HL-60 (cell line): Measurements from ENCODE around the gene RSPH1.

Experiments
- DNase-seq, 2 experiments: peaks; one replicate each; pipeline ENCODE4 v3.0.0-alpha.2; 2010 to 2020; ENCODE audit warnings: low read depth in 1 of 2, low spot score in 1 of 2
- H3K27ac ChIP-seq: fragments of 250-450 bp; sonication (Bioruptor Pico); replicated peaks from 2 replicates; pipeline ENCODE4 v1.5.1; 2020; ENCODE audit warnings: mild to moderate bottlenecking, moderate library complexity
- H3K27me3 ChIP-seq: fragments of 250-450 bp; sonication (Bioruptor Pico); 2 replicates; pipeline ENCODE4 v1.5.1; 2021; ENCODE audit warnings: mild to moderate bottlenecking, moderate library complexity; ENCODE audit not compliant: insufficient read depth, poor library complexity, severe bottlenecking
- H3K4me3 ChIP-seq: replicated peaks from 2 replicates; pipeline ENCODE4 v1.5.1; 2011; ENCODE audit warnings: mild to moderate bottlenecking, control low read depth, low read length; ENCODE audit not compliant: insufficient read depth
- GABPA ChIP-seq: IDR thresholded peaks from 2 replicates; pipeline ENCODE4 v1.6.1; 2012; ENCODE audit warnings: low read depth
- POLR2AphosphoS5 ChIP-seq: IDR thresholded peaks from 2 replicates; pipeline ENCODE4 v1.6.1; 2012; ENCODE audit warnings: low read depth
- SPI1 ChIP-seq: IDR thresholded peaks from 2 replicates; pipeline ENCODE4 v1.6.1; 2012; ENCODE audit warnings: low read depth, mild to moderate bottlenecking, borderline replicate concordance
- TF ChIP-seq, protein P1 (sequence below): IDR thresholded peaks from one replicate; pipeline ENCODE4 v1.5.1; 2011; ENCODE audit warnings: low read length, control low read depth, inconsistent platforms; ENCODE audit not compliant: insufficient read depth
- TF ChIP-seq, protein P2 (sequence below): IDR thresholded peaks from 2 replicates; pipeline ENCODE4 v1.6.1; 2012; ENCODE audit warnings: low read depth; ENCODE audit not compliant: insufficient replicate concordance

The RSPH1 gene

DNA sequence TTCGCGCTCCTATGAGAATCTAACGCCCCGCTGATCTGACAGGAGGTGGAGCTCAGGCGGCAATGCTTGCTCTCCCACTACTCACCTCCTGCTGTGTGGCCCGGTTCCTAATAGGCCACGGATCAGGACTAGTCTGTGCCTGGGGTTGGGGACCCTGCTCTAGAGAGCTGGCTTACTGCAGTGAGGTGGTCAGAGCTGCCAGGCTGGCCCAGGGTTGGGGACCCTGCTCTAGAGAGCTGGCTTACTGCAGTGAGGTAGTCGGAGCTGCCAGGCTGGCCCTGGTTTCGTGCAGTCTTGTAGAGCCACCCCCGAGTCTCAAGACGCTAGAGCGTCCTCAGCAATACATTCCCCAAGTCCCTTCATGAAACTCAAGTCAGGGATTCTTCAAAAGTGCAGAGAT is 45.1 kb upstream of the RSPH1 start:
- Histone ChIP-seq H3K4me3 (no peak overlapping the region), H3K27me3 (no peaks in the 10 kb centered on the region), H3K27ac (no peak overlapping the region)
- no peak for DNase-seq
- TF ChIP-seq, protein P1, sequence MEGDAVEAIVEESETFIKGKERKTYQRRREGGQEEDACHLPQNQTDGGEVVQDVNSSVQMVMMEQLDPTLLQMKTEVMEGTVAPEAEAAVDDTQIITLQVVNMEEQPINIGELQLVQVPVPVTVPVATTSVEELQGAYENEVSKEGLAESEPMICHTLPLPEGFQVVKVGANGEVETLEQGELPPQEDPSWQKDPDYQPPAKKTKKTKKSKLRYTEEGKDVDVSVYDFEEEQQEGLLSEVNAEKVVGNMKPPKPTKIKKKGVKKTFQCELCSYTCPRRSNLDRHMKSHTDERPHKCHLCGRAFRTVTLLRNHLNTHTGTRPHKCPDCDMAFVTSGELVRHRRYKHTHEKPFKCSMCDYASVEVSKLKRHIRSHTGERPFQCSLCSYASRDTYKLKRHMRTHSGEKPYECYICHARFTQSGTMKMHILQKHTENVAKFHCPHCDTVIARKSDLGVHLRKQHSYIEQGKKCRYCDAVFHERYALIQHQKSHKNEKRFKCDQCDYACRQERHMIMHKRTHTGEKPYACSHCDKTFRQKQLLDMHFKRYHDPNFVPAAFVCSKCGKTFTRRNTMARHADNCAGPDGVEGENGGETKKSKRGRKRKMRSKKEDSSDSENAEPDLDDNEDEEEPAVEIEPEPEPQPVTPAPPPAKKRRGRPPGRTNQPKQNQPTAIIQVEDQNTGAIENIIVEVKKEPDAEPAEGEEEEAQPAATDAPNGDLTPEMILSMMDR: no peak
- TF ChIP-seq GABPA (no peak), POLR2AphosphoS5 (no peak), SPI1 (no peak)
- TF ChIP-seq, protein P2, sequence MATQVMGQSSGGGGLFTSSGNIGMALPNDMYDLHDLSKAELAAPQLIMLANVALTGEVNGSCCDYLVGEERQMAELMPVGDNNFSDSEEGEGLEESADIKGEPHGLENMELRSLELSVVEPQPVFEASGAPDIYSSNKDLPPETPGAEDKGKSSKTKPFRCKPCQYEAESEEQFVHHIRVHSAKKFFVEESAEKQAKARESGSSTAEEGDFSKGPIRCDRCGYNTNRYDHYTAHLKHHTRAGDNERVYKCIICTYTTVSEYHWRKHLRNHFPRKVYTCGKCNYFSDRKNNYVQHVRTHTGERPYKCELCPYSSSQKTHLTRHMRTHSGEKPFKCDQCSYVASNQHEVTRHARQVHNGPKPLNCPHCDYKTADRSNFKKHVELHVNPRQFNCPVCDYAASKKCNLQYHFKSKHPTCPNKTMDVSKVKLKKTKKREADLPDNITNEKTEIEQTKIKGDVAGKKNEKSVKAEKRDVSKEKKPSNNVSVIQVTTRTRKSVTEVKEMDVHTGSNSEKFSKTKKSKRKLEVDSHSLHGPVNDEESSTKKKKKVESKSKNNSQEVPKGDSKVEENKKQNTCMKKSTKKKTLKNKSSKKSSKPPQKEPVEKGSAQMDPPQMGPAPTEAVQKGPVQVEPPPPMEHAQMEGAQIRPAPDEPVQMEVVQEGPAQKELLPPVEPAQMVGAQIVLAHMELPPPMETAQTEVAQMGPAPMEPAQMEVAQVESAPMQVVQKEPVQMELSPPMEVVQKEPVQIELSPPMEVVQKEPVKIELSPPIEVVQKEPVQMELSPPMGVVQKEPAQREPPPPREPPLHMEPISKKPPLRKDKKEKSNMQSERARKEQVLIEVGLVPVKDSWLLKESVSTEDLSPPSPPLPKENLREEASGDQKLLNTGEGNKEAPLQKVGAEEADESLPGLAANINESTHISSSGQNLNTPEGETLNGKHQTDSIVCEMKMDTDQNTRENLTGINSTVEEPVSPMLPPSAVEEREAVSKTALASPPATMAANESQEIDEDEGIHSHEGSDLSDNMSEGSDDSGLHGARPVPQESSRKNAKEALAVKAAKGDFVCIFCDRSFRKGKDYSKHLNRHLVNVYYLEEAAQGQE: no peak

DNA sequence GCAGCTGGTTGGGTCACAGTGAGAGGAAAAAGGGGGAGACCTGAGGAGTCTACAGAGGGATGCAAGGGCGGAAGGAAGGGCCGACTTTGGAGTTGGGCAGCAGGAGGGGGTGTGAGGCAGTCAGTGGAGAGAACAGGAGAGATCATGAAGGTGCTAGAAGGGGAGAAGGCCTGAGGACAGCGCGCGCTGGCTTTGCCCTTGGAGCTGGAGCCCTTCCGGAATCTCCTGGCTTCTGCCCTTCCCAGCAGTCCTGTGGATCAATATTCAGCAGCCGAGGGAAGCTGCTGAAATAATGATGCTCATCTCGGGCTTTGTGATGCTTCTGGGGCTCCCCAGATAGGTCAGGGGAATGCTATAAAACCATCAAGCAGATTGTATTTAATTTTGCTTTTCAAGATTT is 44.4 kb upstream of the RSPH1 start:
- Histone ChIP-seq H3K27me3 (no peaks in the 10 kb centered on the region), H3K4me3 (no peak overlapping the region), H3K27ac (no peak overlapping the region)
- TF ChIP-seq GABPA (no peak), POLR2AphosphoS5 (no peak), SPI1 (no peak)
- TF ChIP-seq, protein P1: no peak
- TF ChIP-seq, protein P2: no peak
- no peak for DNase-seq

DNA sequence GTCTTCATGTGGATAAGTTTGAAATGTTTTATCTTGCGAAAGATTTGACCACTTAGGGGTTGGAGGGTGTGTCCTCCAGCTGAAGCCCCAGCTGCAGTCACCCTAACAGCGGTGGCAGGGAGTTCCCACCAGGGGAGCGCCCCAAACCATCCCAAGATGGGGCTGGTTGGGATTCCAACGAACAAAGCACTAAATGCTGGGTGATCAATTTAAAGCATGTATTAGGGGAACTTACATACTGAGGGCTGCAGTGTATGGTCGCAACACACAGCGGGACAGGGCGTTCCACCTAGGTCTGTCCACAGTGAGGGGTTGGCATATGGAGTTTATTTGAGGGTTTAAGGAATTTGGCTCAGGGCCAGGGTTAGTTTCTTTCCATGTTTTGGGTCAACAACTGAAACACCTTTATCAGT is 43.9 kb upstream of the RSPH1 start:
- Histone ChIP-seq H3K27me3 (no peaks in the 10 kb centered on the region), H3K4me3 (no peak overlapping the region), H3K27ac (no peak overlapping the region)
- TF ChIP-seq SPI1 (no peak), POLR2AphosphoS5 (no peak)
- TF ChIP-seq, protein P2: no peak
- TF ChIP-seq, protein P1: no peak
- no peak for DNase-seq
